Osteoblast (primary cell): ENCODE measurements around the gene CPNE8. TPM values are rescaled to one million over a fixed set of nuclear protein-coding genes. Genes with fewer than 3 reads are reported as not detected.

Experiments
- DNase-seq: peaks from one replicate; pipeline ENCODE4 v3.0.0; 2011; ENCODE audit warnings: low spot score, mixed read lengths; ENCODE audit not compliant: insufficient read length; ENCODE audit errors: missing footprints
- H2AFZ ChIP-seq: 2 replicates; pipeline ENCODE4 v1.6.0; 2011; ENCODE audit warnings: mild to moderate bottlenecking, low read length
- H3K27ac ChIP-seq: 2 replicates; pipeline ENCODE4 v1.5.1; 2011; ENCODE audit warnings: mild to moderate bottlenecking, low read depth, low read length, moderate library complexity
- H3K27me3 ChIP-seq: 2 replicates; pipeline ENCODE4 v1.6.0; 2012; ENCODE audit warnings: mild to moderate bottlenecking, control low read depth, inconsistent platforms, low read length, moderate library complexity; ENCODE audit not compliant: insufficient read depth
- H3K36me3 ChIP-seq: 2 replicates; pipeline ENCODE4 v1.5.1; 2011; ENCODE audit warnings: mild to moderate bottlenecking, low read length, control low read depth, moderate library complexity; ENCODE audit not compliant: insufficient read depth
- H3K4me1 ChIP-seq: 2 replicates; pipeline ENCODE4 v1.5.1; 2011; ENCODE audit warnings: mild to moderate bottlenecking, low read length, control low read depth, moderate library complexity; ENCODE audit not compliant: insufficient read depth
- H3K4me2 ChIP-seq: 2 replicates; pipeline ENCODE4 v1.6.0; 2011; ENCODE audit warnings: mild to moderate bottlenecking, low read length; ENCODE audit not compliant: insufficient read depth
- H3K4me3 ChIP-seq: fragments of 200-600 bp; sonication (generic); 3 replicates; pipeline ENCODE4 v1.5.1; 2012; ENCODE audit warnings: mild to moderate bottlenecking, low read length, inconsistent platforms; ENCODE audit not compliant: insufficient read depth
- H3K79me2 ChIP-seq: 2 replicates; pipeline ENCODE4 v1.6.0; 2012; ENCODE audit warnings: mild to moderate bottlenecking, low read length, control low read depth, inconsistent platforms; ENCODE audit not compliant: insufficient read depth
- H3K9me3 ChIP-seq: 2 replicates; pipeline ENCODE4 v1.5.1; 2011; ENCODE audit warnings: low read depth, low read length, control low read depth
- H4K20me1 ChIP-seq: 2 replicates; pipeline ENCODE4 v1.6.0; 2012; ENCODE audit warnings: mild to moderate bottlenecking, low read length, control low read depth; ENCODE audit not compliant: insufficient read depth
- total RNA-seq: library from RNA; depleted of rRNA; stranded (reverse); fragments of >200 nt; gene quantifications from 2 replicates; pipeline ENCODE4 v1.2.3, GENCODE V29; 2012
- TF ChIP-seq, protein P1 (sequence below): IDR thresholded peaks from 2 replicates; pipeline ENCODE4 v1.5.1; 2011; ENCODE audit warnings: mild to moderate bottlenecking, low read depth, low read length, moderate library complexity; ENCODE audit errors: extremely low read depth

The CPNE8 gene
- total RNA-seq, 1 donor: 20.6 TPM

DNA sequence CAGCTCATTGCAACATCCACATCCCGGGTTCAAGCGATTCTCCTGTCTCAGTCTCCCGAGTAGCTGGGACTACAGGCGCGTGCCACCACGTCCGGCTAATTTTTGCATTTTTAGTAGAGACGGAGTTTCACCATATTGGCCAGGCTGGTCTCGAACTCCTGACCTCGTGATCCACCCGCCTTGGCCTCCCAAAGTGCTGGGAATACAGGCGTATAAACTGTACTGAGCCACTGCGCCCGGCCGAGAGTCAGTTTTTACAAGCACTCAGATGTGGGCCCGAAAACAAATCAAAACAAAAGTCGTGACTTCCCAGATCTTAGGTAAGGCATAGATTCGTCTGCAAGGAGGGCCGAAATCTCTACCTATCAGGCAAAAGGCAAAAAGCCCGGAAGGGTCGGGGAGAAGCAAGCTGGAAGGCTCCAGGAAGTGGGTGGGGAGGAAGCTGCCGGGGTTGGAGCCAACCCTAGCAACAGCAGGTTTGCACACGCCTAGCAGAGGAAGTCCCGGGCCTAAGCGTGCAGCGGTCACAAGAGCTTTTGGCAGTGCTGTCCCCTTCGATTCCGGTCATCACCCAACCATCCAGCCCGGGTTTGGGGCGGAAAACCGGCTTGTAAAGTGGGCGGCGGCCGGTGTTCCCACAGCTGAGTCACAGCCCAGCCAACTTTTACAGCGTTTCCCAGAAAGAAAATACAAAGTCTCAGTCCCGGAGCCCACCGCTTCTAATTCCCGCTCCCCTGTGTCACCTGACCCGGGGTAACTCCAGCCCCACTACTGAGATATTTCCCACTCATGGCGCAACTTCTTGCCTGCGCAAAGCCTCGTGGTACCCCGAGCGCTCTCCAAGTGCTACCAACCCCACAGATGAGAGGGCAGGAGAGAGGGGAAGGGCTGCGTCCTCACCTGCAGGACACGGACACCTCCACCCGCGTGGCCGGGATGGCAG is 583 bp downstream of the CPNE8 start:
- Histone ChIP-seq H3K4me2 (peak overlapping the region; percentile 99), H3K27ac (peak overlapping the region; percentile 76), H3K4me3 (peak overlapping the region; percentile 82), H3K36me3 (no peaks in the 10 kb centered on the region), H3K79me2 (peaks cover 25% of the 10 kb centered on the region), H4K20me1 (no peaks in the 10 kb centered on the region), H3K4me1 (peaks cover 6% of the 10 kb centered on the region), H2AFZ (peak overlapping the region; percentile 98), H3K27me3 (no peaks in the 10 kb centered on the region), H3K9me3 (no peaks in the 10 kb centered on the region)
- TF ChIP-seq, protein P1, sequence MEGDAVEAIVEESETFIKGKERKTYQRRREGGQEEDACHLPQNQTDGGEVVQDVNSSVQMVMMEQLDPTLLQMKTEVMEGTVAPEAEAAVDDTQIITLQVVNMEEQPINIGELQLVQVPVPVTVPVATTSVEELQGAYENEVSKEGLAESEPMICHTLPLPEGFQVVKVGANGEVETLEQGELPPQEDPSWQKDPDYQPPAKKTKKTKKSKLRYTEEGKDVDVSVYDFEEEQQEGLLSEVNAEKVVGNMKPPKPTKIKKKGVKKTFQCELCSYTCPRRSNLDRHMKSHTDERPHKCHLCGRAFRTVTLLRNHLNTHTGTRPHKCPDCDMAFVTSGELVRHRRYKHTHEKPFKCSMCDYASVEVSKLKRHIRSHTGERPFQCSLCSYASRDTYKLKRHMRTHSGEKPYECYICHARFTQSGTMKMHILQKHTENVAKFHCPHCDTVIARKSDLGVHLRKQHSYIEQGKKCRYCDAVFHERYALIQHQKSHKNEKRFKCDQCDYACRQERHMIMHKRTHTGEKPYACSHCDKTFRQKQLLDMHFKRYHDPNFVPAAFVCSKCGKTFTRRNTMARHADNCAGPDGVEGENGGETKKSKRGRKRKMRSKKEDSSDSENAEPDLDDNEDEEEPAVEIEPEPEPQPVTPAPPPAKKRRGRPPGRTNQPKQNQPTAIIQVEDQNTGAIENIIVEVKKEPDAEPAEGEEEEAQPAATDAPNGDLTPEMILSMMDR: no peak
- peak; percentile 65 for DNase-seq

DNA sequence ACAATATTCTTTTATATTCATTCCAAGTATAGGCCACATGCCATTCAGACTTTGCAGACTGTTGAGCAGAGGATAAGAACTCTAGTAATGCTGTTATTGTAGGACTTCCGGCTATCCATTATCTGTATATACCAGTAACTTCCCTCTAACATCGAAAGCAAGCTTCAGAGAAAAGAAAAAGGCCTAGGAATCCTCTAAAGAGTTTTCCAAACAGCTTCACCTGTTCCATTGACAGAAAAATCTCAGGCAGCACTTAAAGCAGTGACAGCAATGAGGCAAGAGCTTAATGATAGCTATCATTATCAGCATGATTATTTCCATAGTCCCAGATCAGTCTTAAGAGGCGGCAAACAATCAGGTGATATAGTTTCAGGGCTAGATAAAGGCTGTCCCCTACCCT is 1.8 kb downstream of the CPNE8 start:
- Histone ChIP-seq H4K20me1 (no peaks in the 10 kb centered on the region), H3K4me1 (peaks cover 6% of the 10 kb centered on the region), H3K4me2 (peak overlapping the region; percentile 99), H3K4me3 (no peak overlapping the region), H3K9me3 (no peaks in the 10 kb centered on the region), H3K27me3 (no peaks in the 10 kb centered on the region), H3K36me3 (no peaks in the 10 kb centered on the region), H2AFZ (no peak overlapping the region), H3K27ac (no peak overlapping the region), H3K79me2 (peaks cover 31% of the 10 kb centered on the region)
- TF ChIP-seq, protein P1: no peak
- DNase-seq: no peak

DNA sequence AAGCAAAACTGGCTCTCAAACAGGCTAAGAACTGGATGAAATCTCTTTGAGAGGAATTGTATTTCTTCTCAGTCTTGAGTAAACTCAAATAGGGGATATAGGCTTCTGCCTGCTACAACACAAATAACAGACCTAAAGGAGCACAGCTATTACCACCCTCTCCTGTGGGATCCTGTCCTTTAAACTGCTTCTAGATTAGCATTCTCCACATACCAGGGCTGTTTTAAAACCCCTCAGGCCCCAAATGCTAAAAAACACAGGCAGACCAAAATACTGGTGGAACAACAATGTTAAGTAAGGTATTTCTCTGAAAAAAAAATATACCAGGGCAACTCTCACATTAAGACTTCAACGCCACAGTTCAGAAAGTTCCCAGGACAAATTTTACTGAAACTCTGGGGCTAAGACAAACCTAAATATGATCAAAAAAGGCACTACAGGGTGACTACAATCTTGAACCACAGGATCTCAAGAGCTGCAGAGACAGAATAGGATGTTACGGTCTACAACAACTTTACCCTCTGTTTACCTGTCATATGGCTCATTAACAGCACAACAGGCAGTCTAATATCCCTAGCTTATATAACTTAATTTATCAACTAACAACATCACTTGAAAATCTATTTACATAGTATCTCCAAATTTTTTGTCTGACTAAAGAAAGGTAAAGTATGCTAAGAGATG is 7.2 kb downstream of the CPNE8 start:
- no peaks in the 10 kb centered on the region for H4K20me1 ChIP-seq
- TF ChIP-seq, protein P1: no peak
- DNase-seq: no peak
- no peak overlapping the region for H3K4me2 ChIP-seq
- no peak overlapping the region for H2AFZ ChIP-seq
- H3K4me3 ChIP-seq: no peak overlapping the region
- H3K36me3 ChIP-seq: no peaks in the 10 kb centered on the region
- no peaks in the 10 kb centered on the region for H3K4me1 ChIP-seq
- H3K27me3 ChIP-seq: no peaks in the 10 kb centered on the region
- no peak overlapping the region for H3K27ac ChIP-seq
- H3K79me2 ChIP-seq: peaks cover 47% of the 10 kb centered on the region
- no peaks in the 10 kb centered on the region for H3K9me3 ChIP-seq

DNA sequence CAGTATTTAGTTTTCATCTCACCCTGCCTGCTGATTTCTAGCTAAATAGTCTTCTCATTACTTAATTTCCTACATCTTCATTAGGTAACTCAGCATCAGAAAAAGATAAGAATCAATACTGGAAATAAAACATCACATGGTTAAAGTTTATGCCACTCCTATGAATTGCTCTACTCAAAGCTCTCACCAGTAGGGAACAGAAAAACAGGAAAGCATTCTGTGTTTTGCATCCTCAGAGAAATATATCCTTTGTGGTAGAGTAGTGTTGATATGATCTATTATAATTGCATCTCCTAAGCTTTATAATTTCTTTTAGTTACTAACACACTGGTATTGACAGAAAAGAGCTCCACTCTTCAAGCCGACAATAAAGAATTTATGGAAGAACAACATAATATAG is 9.9 kb downstream of the CPNE8 start:
- H3K27ac ChIP-seq: no peak overlapping the region
- no peak for DNase-seq
- H3K9me3 ChIP-seq: no peaks in the 10 kb centered on the region
- no peaks in the 10 kb centered on the region for H3K36me3 ChIP-seq
- H2AFZ ChIP-seq: no peak overlapping the region
- peaks cover 5% of the 10 kb centered on the region for H3K4me1 ChIP-seq
- H3K4me2 ChIP-seq: no peak overlapping the region
- no peaks in the 10 kb centered on the region for H4K20me1 ChIP-seq
- H3K79me2 ChIP-seq: peaks cover 40% of the 10 kb centered on the region
- TF ChIP-seq, protein P1: no peak
- H3K4me3 ChIP-seq: no peak overlapping the region
- H3K27me3 ChIP-seq: no peaks in the 10 kb centered on the region
